Tongue (tissue), 2 donors: ENCODE results near the gene TBX2. TPM values are rescaled to one million over a fixed set of nuclear protein-coding genes. Genes with fewer than 3 reads are reported as not detected.

Source experiments
- DNase-seq: peaks from one replicate; pipeline ENCODE4 v3.0.0-alpha.2; 2015
- total RNA-seq: library from RNA; depleted of rRNA; stranded (reverse); fragments of >200 nt; gene quantifications from one replicate; pipeline ENCODE4 v1.2.3, GENCODE V29; 2014

Gene TBX2
- total RNA-seq, 1 donor from 2014 or later, result 10.5 TPM

DNA sequence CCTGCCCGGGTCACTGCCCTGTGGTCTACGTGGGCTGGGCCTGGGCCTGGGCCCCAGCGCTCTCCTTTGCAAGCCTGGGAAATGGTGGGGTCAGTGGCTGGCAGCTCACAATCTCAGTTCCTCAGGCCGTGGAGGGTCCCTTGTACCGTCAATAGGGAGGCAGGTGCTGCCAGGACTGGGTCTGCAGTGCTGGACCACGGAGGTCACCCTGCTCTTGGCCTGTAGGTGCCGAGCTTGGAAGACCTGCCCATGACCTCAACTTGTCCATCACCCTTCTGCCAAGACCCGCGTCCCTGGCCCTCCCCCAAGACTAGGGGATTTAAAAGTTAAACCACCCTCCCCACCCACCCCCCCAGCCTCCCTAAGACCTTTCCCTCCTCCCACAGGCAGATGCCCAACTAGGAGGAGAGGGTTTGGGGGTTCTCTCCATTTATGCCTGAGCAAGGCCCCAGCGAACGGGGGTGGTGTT is 2.5 kb downstream of the TBX2 start:
- DNase-seq, result no peak

DNA sequence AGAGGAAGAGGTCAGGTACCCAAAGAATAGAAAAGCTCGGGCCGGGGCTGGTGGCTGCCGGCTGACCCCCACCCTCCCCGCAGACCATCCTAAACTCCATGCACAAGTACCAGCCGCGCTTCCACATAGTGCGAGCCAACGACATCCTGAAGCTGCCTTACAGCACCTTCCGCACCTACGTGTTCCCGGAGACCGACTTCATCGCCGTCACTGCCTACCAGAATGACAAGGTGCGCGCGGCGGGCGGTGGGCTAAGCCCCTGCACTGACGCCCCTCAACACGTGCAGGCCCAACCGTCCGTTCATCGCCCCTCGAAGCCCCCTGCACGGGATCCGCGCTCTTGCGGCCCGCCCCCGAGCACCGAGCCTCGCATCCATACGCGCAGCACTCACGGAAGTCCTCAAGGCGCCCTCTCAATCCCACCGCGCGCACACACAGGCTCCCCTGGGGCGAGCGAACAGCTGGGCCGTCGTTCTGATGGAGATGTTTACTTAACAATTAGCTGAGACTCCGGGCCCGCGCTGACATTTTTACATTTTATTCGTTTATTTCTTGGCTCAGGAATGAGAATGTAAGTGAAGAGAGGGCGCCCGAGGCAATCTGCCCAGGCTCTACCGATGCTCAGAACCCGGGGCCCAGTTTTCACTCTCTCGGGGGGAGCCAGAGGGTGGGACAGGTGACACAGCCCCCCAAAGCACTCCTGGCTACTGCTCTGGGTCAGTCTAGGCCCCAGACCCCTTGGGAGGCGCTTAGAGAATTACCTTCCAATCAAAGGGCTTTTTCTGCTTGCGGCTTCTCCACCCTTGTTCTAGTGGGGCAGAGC is 3.5 kb downstream of the TBX2 start:
- peak; percentile 53 for DNase-seq

DNA sequence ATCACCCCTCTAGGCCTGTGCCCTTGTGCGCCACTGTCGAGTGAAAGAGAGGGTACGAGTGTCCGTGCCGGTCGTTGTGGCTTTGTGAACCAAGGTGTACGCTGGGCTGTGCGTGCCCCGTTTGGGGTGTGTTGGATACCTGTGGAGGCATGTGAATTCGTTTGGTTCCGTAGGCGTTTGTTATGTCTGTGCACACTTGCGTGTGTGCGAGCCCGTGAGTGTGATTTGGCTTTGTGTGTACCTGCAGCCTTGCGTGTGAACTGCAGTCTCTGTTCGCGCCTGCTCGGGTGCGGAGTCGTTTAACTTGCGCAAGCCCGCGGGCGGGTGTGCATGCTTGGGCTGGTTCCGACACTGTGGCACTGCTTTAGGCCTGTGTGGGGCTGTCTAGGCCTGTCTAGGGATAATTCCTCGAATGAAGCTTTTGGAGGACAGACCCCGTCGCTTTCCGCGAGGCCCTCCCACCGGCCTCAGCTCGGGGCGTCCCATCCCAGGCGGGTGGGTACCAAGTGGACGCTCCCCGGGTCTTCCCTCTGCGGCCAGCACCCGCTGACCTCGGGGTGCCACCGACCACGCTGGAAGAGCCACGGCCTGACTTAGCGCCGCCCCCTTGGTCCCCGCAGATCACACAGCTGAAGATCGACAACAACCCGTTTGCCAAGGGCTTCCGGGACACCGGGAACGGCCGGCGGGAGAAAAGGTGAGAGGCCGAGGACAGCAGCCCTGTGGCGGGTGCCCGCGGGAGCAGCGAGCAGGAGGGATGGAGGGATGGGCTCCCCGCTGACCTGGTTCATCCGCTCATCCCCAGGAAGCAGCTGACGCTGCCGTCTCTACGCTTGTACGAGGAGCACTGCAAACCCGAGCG is 4.4 kb downstream of the TBX2 start:
- peak; percentile 53 for DNase-seq

DNA sequence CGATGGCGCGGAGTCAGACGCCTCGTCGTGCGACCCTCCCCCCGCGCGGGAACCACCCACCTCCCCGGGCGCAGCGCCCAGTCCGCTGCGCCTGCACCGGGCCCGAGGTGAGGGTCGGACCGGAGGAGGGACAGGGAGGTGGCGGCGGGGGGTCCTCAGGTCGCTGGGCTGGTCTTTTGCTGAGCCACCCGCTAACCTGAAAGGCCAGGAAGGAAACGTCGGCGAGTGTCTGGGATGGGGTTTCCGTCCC is 4.9 kb downstream of the TBX2 start:
- DNase-seq, result no peak

DNA sequence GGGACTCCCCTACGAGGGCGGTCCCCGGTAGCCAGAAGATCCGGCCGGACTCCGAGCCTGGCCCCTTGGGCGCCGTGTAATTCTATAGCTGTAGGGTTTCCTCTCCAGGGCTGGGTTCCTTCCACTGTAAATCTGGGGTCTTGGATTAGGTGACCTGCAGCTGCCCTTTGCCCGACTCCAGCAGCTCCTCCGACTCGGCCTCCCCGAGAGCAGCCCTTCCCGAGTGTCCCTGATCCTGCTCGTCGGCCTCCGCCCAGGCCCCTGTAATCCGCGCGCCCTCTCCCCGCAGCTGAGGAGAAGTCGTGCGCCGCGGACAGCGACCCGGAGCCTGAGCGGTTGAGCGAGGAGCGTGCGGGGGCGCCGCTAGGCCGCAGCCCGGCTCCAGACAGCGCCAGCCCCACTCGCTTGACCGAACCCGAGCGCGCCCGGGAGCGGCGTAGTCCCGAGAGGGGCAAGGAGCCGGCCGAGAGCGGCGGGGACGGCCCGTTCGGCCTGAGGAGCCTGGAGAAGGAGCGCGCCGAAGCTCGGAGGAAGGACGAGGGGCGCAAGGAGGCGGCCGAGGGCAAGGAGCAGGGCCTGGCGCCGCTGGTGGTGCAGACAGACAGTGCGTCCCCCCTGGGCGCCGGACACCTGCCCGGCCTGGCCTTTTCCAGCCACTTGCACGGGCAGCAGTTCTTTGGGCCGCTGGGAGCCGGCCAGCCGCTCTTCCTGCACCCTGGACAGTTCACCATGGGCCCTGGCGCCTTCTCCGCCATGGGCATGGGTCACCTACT is 5.5 kb downstream of the TBX2 start:
- DNase-seq, result no peak

DNA sequence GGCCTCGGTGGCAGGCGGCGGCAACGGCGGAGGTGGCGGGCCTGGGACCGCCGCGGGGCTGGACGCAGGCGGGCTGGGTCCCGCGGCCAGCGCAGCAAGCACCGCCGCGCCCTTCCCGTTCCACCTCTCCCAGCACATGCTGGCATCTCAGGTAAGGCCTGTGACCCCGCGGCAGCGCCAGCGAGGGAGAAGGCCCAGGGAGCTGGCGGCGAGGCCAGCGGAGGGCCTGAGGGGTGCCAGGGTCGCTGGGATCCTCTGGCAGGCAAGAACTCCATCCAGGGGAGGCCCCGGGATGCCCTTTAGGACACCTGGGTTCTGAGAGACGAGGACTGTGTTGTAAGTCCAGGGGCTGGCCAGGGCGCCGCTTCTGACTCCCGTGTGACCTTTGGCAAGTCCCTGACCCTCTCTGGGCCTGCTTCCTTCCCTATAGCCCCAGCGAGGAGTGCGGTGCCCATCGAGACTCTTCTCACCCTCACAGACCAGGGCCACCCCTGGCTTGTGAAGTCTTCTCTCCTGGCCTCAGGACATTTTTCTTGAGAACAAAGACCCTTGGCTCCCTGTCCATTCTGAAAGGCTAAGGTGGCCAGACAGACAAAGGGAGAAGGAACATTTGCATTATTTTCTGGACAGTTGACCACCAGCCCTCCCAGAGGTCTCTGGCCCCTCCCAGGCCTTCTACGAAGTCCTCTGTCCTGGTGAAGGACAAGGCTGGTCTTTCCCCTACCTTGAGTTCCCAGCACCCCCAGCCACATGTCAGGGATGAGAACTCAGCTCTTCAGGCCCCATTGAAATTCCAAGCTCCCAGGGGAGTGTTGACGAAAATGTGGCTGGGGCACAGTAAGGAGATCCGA is 6.3 kb downstream of the TBX2 start:
- no peak for DNase-seq

DNA sequence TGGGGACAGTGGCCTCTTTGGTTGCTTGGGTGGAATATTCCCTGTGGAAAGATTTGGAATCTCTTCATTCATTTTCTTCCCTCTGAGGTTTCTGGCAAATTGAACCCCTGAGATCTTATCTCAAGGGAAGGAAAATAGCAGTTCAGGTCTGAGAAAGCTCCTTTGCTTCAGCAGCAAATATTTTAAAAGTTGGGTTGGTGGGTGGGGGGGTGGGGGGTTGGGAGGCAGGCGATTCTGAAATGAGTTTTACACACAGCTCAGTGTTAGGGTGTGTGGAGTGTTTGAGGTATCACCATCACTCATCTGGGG is 6.8 kb downstream of the TBX2 start:
- DNase-seq, result no peak

DNA sequence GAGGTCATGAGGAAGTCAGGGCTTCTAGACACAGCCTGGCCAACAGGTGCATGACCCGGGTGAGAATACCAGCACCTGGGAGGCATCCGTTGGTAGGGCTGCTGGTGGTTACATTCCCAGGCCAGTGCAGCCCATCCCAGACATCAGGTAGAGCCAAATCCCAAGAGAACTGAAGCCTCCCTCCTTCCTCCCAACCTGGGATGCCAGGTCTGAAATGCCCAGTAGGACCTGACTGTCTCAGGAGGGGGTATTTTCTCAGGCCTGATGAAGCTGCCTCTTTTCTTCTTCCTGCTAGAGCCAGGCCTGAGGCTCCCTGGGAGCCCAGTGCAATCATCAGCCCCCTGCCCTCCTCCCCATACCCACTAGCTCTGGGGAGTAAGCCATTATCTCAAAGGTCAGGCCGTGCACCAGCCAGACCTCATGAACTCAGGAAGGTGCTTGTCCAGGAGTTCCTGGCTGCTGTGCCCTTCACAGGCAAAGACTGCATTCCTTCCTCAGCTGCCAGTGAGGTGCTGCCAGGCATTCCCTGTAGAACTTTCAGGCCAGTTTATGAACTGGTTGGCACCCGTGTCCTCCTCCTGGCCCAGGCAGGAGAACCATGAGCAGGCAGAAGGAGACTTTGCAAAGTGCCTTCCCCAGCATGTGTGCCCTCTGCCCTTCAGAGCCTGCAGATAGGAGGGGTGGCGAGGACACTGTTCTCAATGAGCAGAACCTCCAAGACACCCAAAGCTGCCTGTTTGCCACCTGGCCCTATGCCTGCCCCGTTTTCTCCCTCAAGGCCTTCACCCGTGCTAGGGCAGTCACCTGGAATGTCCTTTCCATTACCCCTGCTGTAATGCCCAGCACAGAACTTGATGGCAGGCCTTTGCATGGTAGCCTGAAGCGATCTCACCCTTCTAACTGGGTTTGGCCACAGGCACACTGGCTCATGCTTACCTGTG is 7.6 kb downstream of the TBX2 start:
- no peak for DNase-seq

DNA sequence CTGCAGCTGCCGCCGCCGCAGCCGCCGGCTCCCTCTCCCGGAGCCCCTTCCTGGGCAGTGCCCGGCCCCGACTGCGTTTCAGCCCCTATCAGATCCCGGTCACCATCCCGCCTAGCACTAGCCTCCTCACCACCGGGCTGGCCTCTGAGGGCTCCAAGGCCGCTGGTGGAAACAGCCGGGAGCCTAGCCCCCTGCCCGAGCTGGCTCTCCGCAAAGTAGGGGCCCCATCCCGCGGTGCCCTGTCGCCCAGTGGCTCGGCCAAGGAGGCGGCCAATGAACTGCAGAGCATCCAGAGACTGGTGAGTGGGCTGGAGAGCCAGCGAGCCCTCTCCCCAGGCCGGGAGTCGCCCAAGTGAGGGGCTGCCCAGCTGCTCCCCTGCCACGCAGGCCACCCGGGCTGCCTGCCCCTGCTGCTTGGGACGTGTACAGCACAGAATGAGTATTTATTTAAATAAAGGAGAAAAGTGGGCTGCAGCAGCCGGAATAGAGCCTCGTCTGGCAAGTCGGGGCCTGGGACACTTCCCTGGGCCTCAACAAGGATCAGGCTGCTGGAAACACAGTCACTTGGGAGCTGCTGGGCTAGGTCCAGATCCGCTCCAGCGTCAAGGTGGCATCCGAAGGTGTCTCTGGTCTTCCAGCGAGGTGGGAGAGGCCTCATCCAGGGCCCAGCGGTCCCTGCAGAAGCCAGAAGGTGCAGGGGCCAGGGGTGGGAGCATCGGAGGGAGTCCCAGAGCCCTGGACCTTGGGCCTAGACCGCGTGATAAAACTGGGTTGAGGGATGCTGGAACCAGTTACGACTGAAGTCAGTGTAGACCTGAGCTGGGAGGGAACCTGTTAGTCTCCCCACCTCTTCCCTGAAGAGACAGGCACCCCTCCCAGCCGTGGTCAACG is 8.8 kb downstream of the TBX2 start:
- no peak for DNase-seq

DNA sequence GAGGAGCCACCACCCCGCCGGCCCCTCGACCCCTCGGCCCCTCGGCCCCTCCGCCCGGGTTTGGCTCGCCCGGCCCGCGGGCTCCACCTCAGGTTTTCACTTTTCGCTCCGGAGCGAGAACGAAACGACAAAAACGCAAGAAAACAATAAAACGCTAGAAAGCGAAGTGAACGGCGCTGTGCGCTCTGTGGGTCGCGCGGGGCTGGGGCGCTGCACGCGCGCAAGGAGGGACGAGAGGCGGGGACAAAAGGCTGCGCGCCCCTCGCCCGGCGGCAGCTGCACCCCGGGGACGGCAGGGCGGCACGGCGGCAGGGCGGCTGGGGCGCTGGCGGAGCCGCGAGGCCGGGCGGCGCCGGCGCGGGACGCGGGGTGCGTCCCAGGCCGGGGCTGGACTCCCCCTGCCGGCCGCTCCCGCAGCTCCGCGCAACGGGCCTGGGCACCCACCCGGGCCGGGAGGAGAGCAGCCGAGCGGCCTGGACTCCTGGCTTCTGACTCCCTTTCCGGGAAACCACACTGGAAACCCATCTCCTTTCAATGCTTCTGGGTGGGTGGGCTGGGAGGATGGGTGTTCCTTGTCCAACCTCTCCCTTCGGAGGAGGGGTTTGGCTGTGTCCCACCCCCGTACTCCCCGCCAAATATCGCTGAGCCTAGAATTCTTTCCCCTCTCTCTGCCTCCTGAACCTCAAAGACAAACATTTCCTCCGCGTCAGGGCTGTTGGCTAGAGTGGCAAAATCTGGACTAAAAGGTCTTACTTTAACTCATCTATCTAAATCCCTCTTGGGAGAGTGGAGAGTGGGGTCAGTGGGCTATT is 9.9 kb downstream of the TBX2 start:
- DNase-seq, result peak; percentile 77

DNA sequence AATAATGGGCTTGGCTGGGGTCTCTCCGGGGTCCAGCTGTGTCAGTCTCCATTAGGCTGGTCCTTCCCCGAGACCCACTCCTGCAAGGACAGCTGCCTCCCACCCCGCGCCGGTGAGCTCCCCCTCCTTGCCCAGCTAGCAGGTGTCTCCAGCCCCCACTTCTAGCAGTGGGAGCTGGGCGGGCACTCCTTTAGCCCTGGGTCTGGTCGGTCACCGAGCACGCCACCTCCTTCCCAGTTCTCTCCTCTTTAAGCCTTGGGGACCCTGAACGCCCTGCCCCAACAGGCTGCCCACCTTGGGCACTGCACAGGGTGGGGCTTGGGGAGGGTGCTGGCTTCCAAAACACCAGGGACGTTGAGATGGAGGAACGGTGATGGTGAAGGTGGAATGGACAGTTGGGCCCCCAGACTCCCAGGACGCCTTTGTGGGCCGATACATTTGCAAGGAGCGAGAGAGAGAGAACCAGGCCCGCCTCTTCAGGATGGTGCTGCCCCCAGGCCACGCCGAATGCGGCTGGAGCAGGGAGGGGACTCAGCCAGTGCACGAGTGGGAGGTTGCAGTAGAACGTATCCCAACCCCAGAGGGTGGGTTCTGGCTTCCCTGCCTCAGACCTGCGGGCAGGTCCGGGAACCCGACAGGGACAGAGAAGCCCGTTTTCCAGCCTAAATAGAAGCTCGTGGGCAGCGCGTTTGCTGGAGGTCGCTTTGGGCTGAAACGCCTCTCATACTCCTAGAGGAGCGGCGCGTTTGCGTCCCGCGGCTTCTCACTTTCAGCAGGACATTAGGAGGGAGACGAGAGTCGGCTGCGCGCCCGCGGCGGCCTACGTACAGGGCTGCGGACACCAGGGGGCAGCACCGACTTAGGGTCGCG is 10.7 kb downstream of the TBX2 start:
- peak; percentile 87 for DNase-seq

DNA sequence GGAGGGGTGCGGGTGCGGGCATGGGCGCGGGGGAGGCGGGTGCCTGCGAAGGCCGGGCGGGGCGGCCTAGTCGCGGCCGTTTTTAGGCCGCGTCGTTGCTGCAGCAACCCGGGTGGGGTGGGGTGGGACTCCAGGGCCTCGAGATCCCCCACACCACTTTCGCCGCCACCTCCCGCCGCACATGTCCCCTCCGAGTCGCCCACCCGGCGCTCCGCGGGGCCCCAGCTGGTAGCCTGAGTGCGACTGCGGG is 11.3 kb downstream of the TBX2 start:
- DNase-seq, result no peak

DNA sequence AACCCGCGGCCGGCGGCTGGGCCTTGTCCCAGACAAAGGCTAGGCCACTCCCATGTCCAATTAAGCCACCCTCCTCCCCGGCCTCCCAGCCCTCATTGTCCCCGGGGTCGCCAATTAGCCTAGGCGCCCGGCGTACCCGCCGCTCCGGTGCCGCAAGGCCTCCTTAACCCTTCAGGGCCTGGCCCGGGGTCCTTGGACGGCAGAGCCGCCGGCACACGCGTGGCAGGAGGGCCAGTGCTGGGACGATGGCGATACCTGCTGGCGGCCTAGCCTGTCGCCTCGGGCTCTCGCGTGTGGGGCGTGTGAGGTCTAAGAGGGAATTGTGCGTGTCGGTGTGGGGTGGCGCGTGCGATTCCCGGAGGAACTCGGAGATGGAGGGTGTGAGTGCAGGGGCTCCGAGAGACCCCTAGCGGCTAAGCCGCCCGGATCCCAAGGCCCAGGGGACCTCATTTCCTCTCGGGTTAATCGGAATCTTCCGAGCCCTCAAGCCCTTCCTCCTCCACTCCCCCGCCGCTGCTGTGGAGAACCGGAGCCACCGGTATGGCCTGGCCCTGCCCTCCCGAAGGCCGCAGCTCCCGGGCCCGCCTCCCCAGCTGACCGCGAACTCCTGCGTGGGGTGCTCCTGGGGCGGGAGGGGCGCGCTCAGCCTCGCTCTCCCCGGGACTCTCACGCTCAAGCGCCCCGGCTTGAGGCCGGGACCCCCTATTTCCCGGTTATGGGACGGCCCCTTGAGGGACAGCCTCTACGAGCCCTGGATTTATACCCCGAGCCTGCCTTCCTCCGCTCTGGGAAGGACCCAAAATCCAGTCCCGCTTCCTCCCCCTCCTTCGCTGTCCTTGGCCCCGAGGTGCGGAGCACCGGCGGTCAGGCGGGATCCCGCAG is 11.9 kb downstream of the TBX2 start:
- peak; percentile 66 for DNase-seq

DNA sequence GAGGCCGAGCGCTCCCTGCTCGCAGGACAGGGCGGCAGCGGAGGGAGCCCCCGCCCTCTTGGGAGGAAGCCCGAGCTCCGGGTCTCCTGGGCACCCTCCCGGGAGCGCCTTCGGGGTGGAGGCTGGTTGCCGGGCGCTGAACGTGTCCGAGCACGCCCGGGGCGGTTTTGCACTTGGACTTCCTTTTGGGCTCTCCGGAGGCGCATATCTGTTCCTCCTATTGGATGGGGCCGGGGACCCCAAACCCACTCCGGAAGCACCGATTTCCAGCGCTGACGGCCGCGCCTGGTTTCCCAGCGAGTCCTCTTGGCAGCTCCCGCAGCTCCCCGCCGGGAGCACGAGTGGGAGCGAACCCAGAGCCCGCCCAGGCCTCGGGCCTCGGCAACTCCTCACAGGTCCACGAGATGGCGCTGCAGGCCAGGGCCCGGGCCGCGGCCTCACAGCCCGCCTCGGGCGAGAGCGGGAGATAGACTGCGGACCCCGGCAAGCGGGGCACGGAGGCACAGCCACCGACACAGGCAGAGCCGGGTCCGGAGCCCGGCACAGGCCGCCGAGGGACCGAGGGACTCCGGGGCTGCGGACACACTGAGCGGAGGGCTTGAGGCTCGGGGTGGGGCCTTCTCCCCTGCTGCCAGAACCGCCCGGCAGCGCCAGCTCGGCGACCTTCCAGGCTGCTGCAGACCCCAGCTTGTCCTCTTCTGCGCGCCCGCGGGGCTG is 12.7 kb downstream of the TBX2 start:
- DNase-seq, result peak; percentile 93

DNA sequence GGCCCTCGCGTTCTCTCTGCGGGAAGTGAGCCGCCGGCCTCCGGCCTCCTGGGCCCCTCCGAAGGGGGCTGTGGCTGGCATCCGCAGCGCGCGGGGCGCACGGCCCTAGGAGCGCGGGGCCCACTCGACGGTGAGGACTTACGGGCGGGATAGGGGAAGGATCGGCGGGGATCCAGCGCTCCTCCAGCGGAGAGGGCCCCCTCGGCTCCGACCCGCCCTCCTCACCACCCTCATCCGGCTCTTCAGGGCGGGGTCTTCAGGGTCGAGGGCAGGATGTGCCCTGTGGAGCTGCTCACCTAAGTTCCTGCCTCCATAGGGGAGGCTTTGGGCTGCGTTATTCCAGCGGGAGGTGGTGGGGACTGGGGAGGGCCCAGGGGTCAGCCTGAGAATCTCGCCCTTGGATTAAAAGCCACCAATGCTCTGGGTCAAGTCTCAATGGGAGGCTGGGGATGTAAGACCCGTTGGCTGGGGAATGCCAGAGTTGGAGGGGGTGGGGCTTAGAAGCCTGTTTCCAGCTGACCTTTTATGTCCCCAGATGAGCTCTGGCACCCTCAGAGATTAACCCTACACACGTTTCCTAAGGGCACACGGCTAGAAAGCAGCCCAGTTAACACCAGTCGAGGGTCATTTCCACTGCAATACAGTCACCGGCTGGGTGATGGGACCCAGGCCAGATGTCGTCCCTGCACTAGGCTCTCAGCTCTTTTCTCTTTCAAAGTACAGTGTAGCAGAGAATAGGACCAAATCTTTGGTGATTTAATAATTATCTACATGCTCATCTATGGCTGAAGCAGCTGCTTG is 13.4 kb downstream of the TBX2 start:
- no peak for DNase-seq

DNA sequence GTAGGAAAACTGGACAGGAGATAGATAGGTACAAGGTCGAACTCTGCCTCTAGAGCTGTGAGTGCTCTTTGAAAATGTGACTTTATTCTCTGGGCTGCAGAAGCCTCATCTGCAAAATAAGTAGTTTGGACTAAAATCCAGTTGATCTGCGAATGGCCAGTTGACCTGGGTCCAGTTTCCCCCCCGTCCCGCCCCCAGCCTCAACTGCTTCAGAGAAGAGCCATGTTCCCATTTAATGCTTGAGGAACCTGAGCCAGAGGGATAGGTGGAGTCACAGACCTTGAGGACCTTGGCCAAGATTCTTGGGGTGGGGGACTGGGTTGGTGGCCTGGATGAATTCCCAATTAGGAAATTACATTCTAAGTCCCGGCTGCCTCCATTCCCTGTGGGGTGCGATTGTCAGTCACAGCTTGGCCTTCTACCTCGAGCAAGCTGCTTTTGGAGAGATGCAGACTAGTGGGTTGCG is 14.1 kb downstream of the TBX2 start:
- DNase-seq, result no peak
